GM21526 (cell line): Measurements from ENCODE around the gene DOK7.

Experiments
- ATAC-seq: cut with Tn5 transposase; IDR thresholded peaks from one replicate; pipeline ENCODE4 v1.9.1; 2021; ENCODE audit warnings: moderate library complexity; ENCODE audit not compliant: unreplicated experiment, low FRiP score

Gene DOK7, protein sequence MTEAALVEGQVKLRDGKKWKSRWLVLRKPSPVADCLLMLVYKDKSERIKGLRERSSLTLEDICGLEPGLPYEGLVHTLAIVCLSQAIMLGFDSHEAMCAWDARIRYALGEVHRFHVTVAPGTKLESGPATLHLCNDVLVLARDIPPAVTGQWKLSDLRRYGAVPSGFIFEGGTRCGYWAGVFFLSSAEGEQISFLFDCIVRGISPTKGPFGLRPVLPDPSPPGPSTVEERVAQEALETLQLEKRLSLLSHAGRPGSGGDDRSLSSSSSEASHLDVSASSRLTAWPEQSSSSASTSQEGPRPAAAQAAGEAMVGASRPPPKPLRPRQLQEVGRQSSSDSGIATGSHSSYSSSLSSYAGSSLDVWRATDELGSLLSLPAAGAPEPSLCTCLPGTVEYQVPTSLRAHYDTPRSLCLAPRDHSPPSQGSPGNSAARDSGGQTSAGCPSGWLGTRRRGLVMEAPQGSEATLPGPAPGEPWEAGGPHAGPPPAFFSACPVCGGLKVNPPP

GRCh38 chr4:3462790-3463415 lies at the start of gene DOK7:
Gene DOK7 (plus strand): TSS chr4:3463306. CDS start chr4:3463376, 70 bp downstream.
- ATAC-seq: no peak

DNA sequence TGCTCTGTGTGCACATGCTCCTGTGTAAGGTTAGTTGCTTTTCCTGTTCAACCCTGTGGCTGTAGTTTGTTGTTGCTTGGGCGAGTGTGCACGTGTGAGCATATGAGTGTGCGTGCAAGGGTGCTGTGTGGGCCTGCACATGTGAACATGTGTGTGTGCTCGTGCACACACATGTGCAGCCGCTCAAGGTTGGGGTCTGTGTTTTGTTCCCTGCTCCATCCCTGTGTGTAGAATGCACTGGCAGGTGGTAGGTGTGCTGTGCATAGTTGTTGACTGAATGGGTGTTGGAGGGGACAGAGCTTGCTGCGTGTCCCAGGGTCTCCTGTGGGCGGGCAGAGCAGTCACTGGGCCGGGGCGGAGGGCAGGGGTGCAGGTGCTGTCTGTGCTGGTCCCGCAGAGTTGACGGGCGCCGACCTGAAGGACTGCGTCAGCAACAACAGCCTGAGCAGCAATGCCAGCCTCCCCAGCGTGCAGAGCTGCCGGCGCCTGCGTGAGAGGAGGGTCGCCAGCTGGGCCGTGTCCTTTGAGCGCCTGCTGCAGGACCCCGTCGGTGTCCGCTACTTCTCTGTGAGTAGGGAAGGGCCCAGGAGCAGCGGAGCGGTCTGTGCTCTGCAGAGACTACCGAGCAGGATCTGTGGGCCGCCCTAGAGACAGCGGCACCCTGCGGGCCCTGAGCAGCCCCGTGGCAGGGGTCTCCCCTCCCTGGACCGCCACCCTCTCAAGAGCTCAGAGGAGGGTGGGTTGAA lies 49.3 kb upstream of the DOK7 start:
- ATAC-seq: no peak

- no peak for ATAC-seq
Observed at GRCh38 chr4:3414421-3415279, 48.5 kb upstream of the DOK7 start.

DNA sequence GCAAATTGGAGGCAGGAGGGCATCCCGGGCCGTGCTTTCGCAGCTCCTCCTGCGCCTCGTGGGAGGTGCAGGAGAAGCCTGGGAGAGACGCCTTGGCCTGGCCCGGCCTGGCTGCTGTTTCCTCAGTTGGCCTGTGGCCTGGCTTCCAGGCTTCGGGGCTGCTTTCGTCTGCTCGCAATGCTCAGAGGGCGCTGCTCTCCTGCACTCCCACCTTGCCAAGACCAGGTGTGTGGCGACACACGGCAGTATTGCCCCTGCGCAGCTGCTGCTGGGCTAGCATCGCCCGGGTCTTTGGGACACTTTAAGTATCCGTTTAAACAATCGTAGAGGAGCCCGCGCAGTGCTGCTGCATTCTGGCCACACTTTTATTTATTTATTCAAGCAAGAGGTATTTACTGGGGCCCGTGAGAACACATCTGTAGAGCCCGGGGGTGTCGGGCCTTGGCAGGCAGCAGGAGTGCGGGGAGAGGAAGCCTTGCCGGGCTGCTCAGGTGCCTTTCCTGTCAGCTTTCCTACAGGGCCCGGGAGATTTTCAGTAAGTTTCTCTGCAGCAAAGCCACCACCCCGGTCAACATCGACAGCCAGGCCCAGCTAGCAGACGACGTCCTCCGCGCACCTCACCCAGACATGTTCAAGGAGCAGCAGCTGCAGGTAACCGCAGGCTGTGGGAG lies 47.5 kb upstream of the DOK7 start:
- no peak for ATAC-seq

- no peak for ATAC-seq
Observed at GRCh38 chr4:3416270-3416669, 46.8 kb upstream of the DOK7 start.

DNA sequence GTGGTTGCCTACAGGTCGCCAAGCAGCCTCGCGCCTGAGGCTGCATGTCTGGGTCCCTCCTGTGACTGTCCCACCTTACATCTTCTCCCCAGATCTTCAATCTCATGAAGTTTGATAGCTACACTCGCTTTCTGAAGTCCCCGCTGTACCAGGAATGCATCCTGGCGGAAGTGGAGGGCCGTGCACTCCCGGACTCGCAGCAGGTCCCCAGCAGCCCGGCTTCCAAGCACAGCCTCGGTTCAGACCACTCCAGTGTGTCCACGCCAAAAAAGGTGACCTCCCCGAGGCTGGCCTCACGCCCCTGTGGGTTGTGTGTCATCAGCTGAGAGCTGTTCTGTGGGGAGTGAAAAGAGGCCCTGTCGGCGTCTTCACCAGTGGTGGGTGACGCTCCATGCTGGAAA lies 46.3 kb upstream of the DOK7 start:
- no peak for ATAC-seq

DNA sequence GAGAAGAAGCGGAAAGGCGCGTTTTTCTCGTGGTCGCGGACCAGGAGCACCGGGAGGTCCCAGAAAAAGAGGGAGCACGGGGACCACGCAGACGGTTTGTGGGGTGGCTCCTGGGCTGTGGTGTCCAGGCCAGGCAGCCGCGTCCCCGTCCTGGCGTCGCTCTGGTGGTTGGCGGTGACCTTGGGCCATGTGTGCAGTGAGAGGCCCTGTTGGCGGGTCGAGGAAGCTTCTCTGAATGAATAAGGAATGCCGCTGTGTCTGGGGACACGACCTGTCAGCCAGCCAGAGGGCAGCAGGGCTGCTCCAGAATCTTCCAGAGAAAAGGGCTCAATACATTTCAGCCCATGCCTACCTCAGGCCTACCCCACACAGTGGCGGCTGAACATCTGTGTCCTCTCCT lies 45.7 kb upstream of the DOK7 start:
- ATAC-seq: no peak

DNA sequence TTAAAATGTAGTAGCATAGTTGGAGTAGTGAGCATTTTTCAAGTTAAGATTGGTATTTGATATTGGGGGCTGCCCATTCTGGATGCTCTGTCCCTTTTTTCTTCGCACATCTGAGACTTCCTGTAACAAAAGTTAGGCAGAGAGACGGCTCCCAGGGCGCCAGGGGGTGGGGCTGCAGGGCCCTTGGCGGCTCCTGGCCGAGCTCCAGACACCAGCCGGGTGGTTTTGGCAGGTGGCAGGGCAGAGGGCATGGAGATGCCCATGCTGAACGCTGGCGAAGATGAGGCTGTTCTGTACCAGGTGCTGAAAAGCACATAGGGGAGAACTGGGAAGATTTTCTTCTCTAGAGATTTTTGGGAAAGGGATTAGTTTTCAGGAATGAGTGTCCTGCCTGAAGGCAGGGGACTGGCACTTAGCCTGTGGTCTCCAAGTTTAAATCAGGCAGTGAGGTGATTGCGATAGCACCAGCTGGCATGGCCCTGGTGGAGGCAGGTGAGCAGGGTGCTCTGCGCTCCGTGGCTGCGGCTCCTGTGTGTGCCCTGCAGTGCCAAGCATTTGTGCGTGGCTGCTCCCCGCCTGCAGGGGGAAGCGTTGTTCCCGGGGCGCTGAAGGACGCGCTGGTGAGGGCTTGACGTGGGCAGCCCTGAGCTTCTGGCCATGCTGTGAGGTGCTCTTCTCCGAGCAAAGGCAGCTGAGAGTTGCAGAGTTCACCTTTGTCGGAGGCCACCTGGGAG lies 44.9 kb upstream of the DOK7 start:
- no peak for ATAC-seq

- ATAC-seq: no peak
Observed at GRCh38 chr4:3419836-3420605, 43.1 kb upstream of the DOK7 start.

GRCh38 chr4:3420606-3420955 lies 42.5 kb upstream of the DOK7 start:
- no peak for ATAC-seq

- ATAC-seq: no peak
Observed at GRCh38 chr4:3420956-3421355, 42.1 kb upstream of the DOK7 start.

DNA sequence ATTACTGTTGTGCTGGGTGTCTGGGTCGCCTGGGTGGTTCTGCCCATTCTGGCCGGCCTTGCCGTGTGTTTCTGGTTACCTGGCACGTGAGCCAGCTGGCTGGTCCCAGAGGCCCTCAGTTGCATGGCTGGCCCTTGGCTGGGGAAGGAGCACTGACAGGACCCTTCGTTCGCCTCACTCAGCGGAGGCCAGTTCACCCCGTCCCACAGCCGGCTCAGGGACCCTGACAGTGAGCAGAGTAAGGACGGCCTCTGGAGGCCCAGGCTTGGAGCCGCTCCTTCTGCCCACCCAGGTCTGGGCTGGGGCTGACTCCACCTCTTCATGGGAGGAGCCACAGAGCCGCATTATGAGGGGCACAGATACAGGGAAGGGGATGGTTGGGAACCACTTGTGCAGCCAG lies 41.6 kb upstream of the DOK7 start:
- no peak for ATAC-seq

DNA sequence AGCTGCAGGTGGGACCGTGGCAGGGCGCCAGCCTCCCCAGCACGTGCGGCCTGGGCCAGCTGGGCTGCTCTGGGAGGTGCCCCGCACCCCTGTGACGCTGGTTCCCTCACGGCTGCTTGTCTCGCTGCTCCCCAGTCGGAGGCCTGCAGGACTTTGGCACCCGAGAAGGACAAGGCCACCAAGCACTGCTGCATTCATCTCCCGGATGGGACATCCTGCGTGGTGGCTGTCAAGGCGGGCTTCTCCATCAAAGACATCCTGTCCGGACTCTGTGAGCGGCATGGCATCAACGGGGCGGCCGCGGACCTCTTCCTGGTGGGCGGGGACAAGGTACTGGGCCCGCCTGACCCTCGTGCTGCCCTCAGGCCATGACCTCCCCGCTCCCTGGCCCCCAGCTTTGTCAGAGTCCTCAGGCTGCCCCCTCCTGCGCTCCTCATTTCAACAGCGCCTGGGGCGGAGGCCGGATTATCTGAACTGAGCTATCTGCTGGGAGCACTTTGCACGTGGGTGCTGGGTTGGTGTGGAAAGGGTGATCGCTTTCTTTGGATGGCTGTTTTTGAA lies 40.8 kb upstream of the DOK7 start:
- ATAC-seq: no peak

DNA sequence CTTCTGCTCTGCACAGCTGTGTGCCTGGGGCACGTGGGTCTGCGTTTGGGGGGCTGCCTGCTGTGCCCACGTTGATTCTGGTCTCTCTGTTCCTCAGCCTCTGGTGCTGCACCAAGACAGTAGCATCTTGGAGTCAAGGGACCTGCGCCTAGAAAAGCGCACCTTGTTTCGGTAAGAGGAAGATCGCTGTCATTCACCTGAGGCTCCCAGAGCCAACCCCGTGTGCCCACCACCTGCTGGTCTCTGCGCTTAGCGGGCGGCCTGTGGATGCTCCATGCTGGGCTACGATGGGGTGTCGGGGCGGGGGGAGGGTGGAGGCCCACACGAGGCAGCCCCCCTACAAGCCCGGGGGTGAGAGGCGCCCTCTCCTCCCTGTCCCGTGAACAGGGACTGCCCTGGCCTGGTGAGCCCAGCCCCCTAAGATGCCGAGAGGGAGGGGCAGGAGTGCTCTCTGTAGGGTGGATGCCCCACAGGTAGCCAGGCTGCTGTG lies 40.3 kb upstream of the DOK7 start:
- ATAC-seq: no peak

- ATAC-seq: no peak
Observed at GRCh38 chr4:3423406-3423805, 39.7 kb upstream of the DOK7 start.

DNA sequence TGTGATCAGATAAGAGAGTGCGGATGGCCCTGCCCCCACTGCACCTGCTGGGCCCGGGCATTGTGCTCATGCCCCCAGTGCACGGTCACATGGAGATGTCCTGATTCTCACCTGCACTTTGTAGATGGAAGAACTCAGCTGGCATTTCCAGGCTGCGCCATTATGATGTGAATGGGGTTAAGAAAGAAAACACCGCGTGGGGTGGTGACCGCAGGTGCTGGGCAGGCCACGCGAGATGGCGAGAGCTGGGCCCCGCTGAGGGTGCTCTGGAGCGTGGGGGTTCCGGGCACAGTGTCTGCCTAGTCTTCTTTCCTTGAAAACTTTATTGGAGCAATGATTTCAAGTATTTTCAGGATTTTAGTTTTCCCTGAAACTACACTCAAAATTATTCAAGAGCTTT lies 39.2 kb upstream of the DOK7 start:
- ATAC-seq: no peak

DNA sequence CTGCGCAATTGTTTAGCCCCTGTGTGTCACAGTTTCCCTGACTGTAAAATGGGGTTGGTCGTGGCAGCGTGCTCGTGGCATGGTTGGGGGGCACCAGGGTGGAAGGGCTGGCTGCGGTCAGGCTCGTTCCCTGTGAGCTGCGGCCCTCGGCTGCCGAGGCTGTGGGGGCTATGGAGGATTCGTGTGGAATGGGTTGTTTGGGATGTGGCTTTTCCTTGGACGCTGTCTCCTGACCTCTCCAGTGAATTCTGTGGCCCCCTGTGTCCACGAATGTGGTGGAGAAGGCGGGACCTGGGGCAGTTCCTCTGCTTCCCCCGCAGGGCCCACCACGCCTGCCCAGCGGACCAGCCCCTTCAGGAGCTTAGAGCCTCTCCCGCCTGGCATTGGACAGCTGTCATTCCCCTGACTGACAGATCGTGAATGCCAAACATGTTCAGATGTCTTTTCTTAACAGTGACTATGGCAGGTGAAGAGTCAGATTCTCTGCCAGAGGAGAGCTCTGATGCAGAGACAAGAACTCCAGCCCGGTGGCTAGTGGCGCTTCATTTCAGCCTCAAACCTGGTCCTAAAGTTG lies 38.5 kb upstream of the DOK7 start:
- no peak for ATAC-seq
